Esophagus muscularis mucosa (tissue), 4 donors: ENCODE results near the gene UQCRHL. TPM values are rescaled to one million over a fixed set of nuclear protein-coding genes. Genes with fewer than 3 reads are reported as not detected.

ENCODE experiments used
- DNase-seq: peaks from one replicate; pipeline ENCODE4 v3.0.0-alpha.2; 2017; ENCODE audit errors: extremely low spot score
- H3K27ac ChIP-seq, 4 donors: fragments of 200-600 bp; sonication (generic); replicated peaks in 1 of 4; 1 replicate in 3 of 4; 2 replicates in 1 of 4; pipeline ENCODE4 v1.5.1; 2016 to 2019; ENCODE audit warnings: mild to moderate bottlenecking in 1 of 4
- H3K27me3 ChIP-seq, 4 donors: fragments of 200-600 bp; sonication (generic); one replicate each; pipeline versions ENCODE4 v1.5.1 to v1.6.0; 2016 to 2019
- H3K36me3 ChIP-seq, 4 donors: fragments of 200-600 bp; sonication (generic); one replicate each; pipeline ENCODE4 v1.5.1; 2016 to 2019
- H3K4me1 ChIP-seq, 4 donors: fragments of 200-600 bp; sonication (generic); one replicate each; pipeline ENCODE4 v1.5.1; 2016 to 2019
- H3K4me3 ChIP-seq, 4 donors: fragments of 200-600 bp; sonication (generic); 1 replicate in 2 of 4; 2 replicates in 2 of 4; pipeline ENCODE4 v1.5.1; 2016 to 2019; ENCODE audit warnings: mild to moderate bottlenecking in 4 of 4, moderate library complexity in 1 of 4
- H3K9me3 ChIP-seq, 4 donors: fragments of 200-600 bp; sonication (generic); 1 replicate in 3 of 4; 2 replicates in 1 of 4; pipeline ENCODE4 v1.5.1; 2016 to 2019
- EP300 ChIP-seq: sonication (generic); formaldehyde crosslinking; IDR thresholded peaks from one replicate; pipeline ENCODE4 v1.6.1; 2017; ENCODE audit warnings: antibody characterized with exemption
- POLR2A ChIP-seq: fragments of 450-650 bp; IDR thresholded peaks from one replicate; pipeline ENCODE4 v1.6.1; 2017; ENCODE audit warnings: antibody characterized with exemption, moderate library complexity, mild to moderate bottlenecking, low read depth
- POLR2AphosphoS5 ChIP-seq, 2 donors: sonication (generic); formaldehyde crosslinking; IDR thresholded peaks; one replicate each; pipeline ENCODE4 v1.6.1; 2017; ENCODE audit warnings: antibody characterized with exemption in 2 of 2
- WGBS: methylation state at CpG from one replicate; pipeline ENCODE4 v1.1.5; 2018; 5-methylcytosine and 5-hydroxymethylcytosine counted together
- intact Hi-C: fragments of 100-400 bp; cut with DNase I; formaldehyde crosslinking; loops from one replicate; pipeline ENCODE4 v1.15.1; 2023
- total RNA-seq, 4 donors: library from RNA; depleted of rRNA; stranded (reverse); fragments of >200 nt; gene quantifications; one replicate each; pipeline versions ENCODE4 v1.1.0 to v1.2.1, GENCODE V29; 2016
- TF ChIP-seq, protein P1 (sequence below), 3 experiments: fragments of 200-600 bp in 2 of 3; fragments of 450-650 bp in 1 of 3; sonication (generic) in 2 of 3; IDR thresholded peaks; one replicate each; pipeline ENCODE4 v1.5.1; 2017 to 2019; ENCODE audit warnings: antibody characterized with exemption in 3 of 3, mild to moderate bottlenecking in 2 of 3, moderate library complexity in 1 of 3

UQCRHL gene
- total RNA-seq, 4 donors from 2014 or later = 0.52 to 1.3 (median 0.95) TPM

DNA sequence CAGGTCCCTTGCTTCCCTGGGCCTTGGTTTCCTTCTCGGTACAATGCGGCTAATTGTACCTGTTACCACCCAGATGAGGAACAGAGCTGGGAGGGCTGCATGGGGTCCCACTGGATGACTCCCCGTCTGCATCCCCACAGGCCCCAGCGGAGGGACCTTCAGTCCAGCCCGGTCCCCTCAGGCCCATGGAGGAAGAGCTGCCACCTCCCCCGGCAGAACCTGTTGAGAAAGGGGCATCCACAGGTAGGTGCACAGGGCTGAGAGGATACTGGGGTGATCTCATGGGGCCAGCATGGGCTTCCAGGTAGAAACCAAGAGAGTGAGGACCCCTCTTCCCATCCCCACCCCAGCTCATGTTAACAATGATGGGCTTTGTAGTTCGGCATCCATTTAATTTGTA is 39.1 kb downstream of the UQCRHL start:
- intact Hi-C loops = no loop called here
- Histone ChIP-seq H3K4me3 (no peak overlapping the region), H3K36me3 (peaks cover 33 to 89% (median 76%) of the 10 kb centered on the region in 4 donors), H3K9me3 (no peaks in the 10 kb centered on the region), H3K27me3 (no peaks in the 10 kb centered on the region), H3K27ac (no peak overlapping the region), H3K4me1 (peaks cover 0 to 14% (median 7%) of the 10 kb centered on the region in 4 donors)
- TF ChIP-seq EP300 (no peak), POLR2A (no peak), POLR2AphosphoS5 (IDR thresholded peaks at IDR 0.05) (no peak)
- TF ChIP-seq, protein P1, sequence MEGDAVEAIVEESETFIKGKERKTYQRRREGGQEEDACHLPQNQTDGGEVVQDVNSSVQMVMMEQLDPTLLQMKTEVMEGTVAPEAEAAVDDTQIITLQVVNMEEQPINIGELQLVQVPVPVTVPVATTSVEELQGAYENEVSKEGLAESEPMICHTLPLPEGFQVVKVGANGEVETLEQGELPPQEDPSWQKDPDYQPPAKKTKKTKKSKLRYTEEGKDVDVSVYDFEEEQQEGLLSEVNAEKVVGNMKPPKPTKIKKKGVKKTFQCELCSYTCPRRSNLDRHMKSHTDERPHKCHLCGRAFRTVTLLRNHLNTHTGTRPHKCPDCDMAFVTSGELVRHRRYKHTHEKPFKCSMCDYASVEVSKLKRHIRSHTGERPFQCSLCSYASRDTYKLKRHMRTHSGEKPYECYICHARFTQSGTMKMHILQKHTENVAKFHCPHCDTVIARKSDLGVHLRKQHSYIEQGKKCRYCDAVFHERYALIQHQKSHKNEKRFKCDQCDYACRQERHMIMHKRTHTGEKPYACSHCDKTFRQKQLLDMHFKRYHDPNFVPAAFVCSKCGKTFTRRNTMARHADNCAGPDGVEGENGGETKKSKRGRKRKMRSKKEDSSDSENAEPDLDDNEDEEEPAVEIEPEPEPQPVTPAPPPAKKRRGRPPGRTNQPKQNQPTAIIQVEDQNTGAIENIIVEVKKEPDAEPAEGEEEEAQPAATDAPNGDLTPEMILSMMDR (IDR thresholded peaks at IDR 0.05) = no peak
- 96% methylated on average over 2 of the region's 7 CpGs for WGBS
- no peak for DNase-seq

DNA sequence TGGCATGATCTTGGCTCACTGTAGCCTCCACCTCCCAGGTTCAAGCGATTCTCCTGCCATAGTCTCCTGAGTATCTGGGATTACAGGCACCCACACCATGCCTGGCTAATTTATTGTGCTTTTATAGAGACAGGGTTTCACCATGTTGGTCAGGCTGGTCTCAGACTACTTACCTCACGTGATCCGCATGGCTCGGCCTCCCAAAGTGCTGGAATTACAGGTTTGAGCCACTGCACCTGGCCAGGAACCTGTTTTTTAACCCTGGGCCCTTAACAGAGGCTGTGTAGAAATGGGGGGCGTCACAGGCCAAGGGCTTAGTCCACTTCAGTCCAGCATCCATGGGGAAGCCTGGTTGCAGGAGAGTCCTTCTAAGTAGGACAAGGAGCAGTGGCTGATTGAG is 39.5 kb downstream of the UQCRHL start:
- no peak for DNase-seq
- H3K27ac ChIP-seq = no peak overlapping the region
- TF ChIP-seq POLR2AphosphoS5 (IDR thresholded peaks at IDR 0.05) = no peak
- TF ChIP-seq EP300 = no peak
- no peak for TF ChIP-seq POLR2A
- TF ChIP-seq, protein P1 (IDR thresholded peaks at IDR 0.05) = no peak
- H3K36me3 ChIP-seq = peaks cover 32 to 85% (median 73%) of the 10 kb centered on the region in 4 donors
- no peaks in the 10 kb centered on the region for H3K9me3 ChIP-seq
- no peaks in the 10 kb centered on the region for H3K27me3 ChIP-seq
- no peak overlapping the region for H3K4me3 ChIP-seq
- intact Hi-C loops = no loop called here
- H3K4me1 ChIP-seq = peaks cover 0 to 14% (median 7%) of the 10 kb centered on the region in 4 donors
- WGBS = 86% methylated on average over 4 of the region's 5 CpGs

DNA sequence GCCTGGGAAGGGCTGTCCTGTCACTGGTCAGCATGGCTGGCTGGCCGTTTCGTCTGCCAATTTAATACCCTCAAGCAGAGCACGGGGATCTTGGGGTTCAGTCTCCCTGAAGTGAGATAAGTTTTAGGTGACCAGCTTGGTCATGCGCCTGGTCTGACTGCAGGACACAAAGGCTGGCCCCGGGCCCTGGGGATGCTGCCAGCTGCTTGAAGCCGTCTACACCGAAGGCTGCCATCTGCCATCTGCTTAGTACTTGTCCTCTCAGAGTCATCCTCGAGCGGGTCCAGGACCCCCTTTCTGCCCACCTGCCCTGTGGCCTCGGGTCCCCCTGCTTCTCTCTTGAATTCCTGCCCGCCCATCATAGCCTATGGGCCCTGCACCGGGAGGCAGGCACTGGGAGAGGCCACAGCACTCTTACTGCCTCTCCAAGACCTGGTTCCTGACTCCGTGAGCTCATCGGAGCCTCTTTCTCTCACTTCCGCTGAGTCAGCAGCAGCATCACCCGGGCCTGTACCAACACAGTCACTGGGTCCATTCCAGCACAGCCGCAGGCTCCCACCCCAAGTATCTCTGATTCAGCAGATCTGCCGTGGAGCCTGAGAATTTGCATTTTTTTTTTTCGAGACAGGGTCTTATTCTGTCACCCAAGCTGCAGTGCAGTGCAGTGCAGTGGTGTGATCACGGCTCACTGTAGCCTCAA is 41.8 kb downstream of the UQCRHL start:
- intact Hi-C loops = no loop called here
- peaks cover 14 to 62% (median 51%) of the 10 kb centered on the region in 4 donors for H3K36me3 ChIP-seq
- H3K9me3 ChIP-seq = no peaks in the 10 kb centered on the region
- peaks cover 14 to 35% (median 26%) of the 10 kb centered on the region in 4 donors for H3K4me1 ChIP-seq
- DNase-seq = no peak
- H3K27me3 ChIP-seq = no peaks in the 10 kb centered on the region
- H3K27ac ChIP-seq = no peak overlapping the region
- H3K4me3 ChIP-seq = no peak overlapping the region
- TF ChIP-seq EP300 = no peak
- TF ChIP-seq, protein P1 (IDR thresholded peaks at IDR 0.05) = no peak
- no peak for TF ChIP-seq POLR2AphosphoS5 (IDR thresholded peaks at IDR 0.05)
- TF ChIP-seq POLR2A = no peak
- WGBS = 78% methylated on average over 19 of the region's 20 CpGs

DNA sequence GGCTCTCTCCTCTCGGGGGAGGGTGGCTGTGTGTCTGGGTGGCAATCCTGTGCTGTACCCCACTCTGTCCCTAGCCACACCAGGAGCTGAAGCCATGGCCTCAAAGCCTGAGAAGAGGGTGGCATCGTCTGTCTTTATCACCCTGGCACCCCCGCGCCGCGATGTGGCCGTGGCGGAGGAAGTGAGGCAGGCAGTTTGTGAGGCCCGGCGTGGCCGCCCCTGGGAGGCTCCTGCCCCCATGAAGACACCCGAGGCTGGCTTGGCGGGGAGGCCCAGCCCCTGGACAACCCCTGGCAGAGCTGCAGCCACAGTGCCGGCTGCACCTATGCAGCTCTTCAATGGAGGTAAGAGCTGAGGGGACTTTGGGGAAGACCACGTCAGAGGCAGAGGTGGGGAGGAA is 42.6 kb downstream of the UQCRHL start:
- TF ChIP-seq EP300 (no peak), POLR2A (no peak), POLR2AphosphoS5 (IDR thresholded peaks at IDR 0.05) (no peak)
- TF ChIP-seq, protein P1 (IDR thresholded peaks at IDR 0.05) = no peak
- Histone ChIP-seq H3K9me3 (no peaks in the 10 kb centered on the region), H3K27ac (no peak overlapping the region), H3K4me3 (no peak overlapping the region), H3K27me3 (no peaks in the 10 kb centered on the region), H3K36me3 (peaks cover 7 to 54% (median 44%) of the 10 kb centered on the region in 4 donors), H3K4me1 (peaks cover 21 to 43% (median 32%) of the 10 kb centered on the region in 4 donors)
- 81% methylated on average over 2 of the region's 15 CpGs for WGBS
- no peak for DNase-seq
- intact Hi-C loops = no loop called here
